Calu3 (cell line): ENCODE measurements around the gene ASTN2. TPM values are rescaled to one million over a fixed set of nuclear protein-coding genes. Genes with fewer than 3 reads are reported as not detected.

Experiments
- BruUV-seq: library from RNA; stranded (reverse); fragments of 400-500 nt; replicated peaks from 2 replicates; lab custom pipeline; 2021; lab: Mats Ljungman, UMichigan
- CTCF ChIA-PET: fragments of 300-600 bp; sonication (Branson Sonifier 250); formaldehyde crosslinking; loops from one replicate; lab custom pipeline; 2022; ENCODE audit warnings: antibody characterized with exemption; lab: Charles Lee
- DNase-seq: peaks from one replicate; pipeline ENCODE4 v3.0.0; 2022
- H3K27ac Mint-ChIP-seq: one replicate; pipeline ENCODE4 v1.8.0; 2022; ENCODE audit warnings: mixed read lengths; ENCODE audit not compliant: unreplicated experiment
- H3K27me3 Mint-ChIP-seq: one replicate; pipeline ENCODE4 v1.8.0; 2022; ENCODE audit warnings: mixed read lengths; ENCODE audit not compliant: unreplicated experiment
- H3K36me3 Mint-ChIP-seq: one replicate; pipeline ENCODE4 v1.8.0; 2022; ENCODE audit warnings: mild to moderate bottlenecking, moderate library complexity, mixed read lengths; ENCODE audit not compliant: insufficient read depth, unreplicated experiment
- H3K4me1 Mint-ChIP-seq: one replicate; pipeline ENCODE4 v1.8.0; 2022; ENCODE audit warnings: mild to moderate bottlenecking, low read depth, mixed read lengths; ENCODE audit not compliant: unreplicated experiment
- H3K4me3 Mint-ChIP-seq: one replicate; pipeline ENCODE4 v1.8.0; 2022; ENCODE audit warnings: mild to moderate bottlenecking, low read depth, moderate library complexity, mixed read lengths; ENCODE audit not compliant: unreplicated experiment
- H3K9me3 Mint-ChIP-seq: one replicate; pipeline ENCODE4 v1.8.0; 2022; ENCODE audit warnings: low read depth, mixed read lengths; ENCODE audit not compliant: unreplicated experiment
- CTCF ChIP-seq: fragments of 200-600 bp; IDR thresholded peaks from one replicate; pipeline ENCODE4 v1.8.0; 2022; ENCODE audit warnings: antibody characterized with exemption; ENCODE audit not compliant: unreplicated experiment
- intact Hi-C: fragments of 100-400 bp; cut with micrococcal nuclease; formaldehyde crosslinking; loops from one replicate; pipeline ENCODE4 v1.10.0; 2022; ENCODE audit not compliant: unreplicated experiment
- total RNA-seq: library from RNA; stranded (reverse); gene quantifications from 2 replicates; pipeline ENCODE4 v1.2.3, GENCODE V29; 2022

Gene ASTN2
- total RNA-seq, 1 experiment from 2014 or later = 1.7 TPM

- no TSS peak for BruUV-seq
- CTCF ChIA-PET = no interaction called here
- peaks cover 50% of the 10 kb centered on the region for H3K27me3 Mint-ChIP-seq
- intact Hi-C loops = no loop called here
- no peaks in the 10 kb centered on the region for H3K4me1 Mint-ChIP-seq
- H3K36me3 Mint-ChIP-seq = no peaks in the 10 kb centered on the region
- H3K27ac Mint-ChIP-seq = no peak overlapping the region
- DNase-seq = no peak
- TF ChIP-seq CTCF = no peak
- no peak overlapping the region for H3K4me3 Mint-ChIP-seq
- H3K9me3 Mint-ChIP-seq = no peaks in the 10 kb centered on the region
These were observed 506.9 kb downstream of the ASTN2 start for GRCh38 chr9:116907989-116908388.

GRCh38 chr9:116905171-116905588 is 509.7 kb downstream of the ASTN2 start:
- BruUV-seq = no TSS peak
- no peak for DNase-seq
- Mint-ChIP-seq H3K9me3 (peaks cover under 1% of the 10 kb centered on the region), H3K27ac (no peak overlapping the region), H3K4me1 (no peaks in the 10 kb centered on the region), H3K4me3 (no peak overlapping the region), H3K27me3 (peaks cover 49% of the 10 kb centered on the region), H3K36me3 (no peaks in the 10 kb centered on the region)
- intact Hi-C loops = no loop called here
- TF ChIP-seq CTCF = no peak
- CTCF ChIA-PET = no interaction called here

GRCh38 chr9:116904165-116904564 is 510.7 kb downstream of the ASTN2 start:
- H3K27ac Mint-ChIP-seq = no peak overlapping the region
- no peaks in the 10 kb centered on the region for H3K36me3 Mint-ChIP-seq
- BruUV-seq = no TSS peak
- H3K9me3 Mint-ChIP-seq = peaks cover 5% of the 10 kb centered on the region
- intact Hi-C loops = no loop called here
- H3K27me3 Mint-ChIP-seq = peaks cover 39% of the 10 kb centered on the region
- no peaks in the 10 kb centered on the region for H3K4me1 Mint-ChIP-seq
- no peak overlapping the region for H3K4me3 Mint-ChIP-seq
- TF ChIP-seq CTCF = no peak
- CTCF ChIA-PET = no interaction called here
- DNase-seq = no peak

GRCh38 chr9:116901260-116901659 is 513.6 kb downstream of the ASTN2 start:
- H3K4me1 Mint-ChIP-seq = no peaks in the 10 kb centered on the region
- intact Hi-C loops = no loop called here
- H3K36me3 Mint-ChIP-seq = no peaks in the 10 kb centered on the region
- BruUV-seq = no TSS peak
- no peak overlapping the region for H3K4me3 Mint-ChIP-seq
- H3K27me3 Mint-ChIP-seq = peaks cover 10% of the 10 kb centered on the region
- H3K27ac Mint-ChIP-seq = no peak overlapping the region
- TF ChIP-seq CTCF = no peak
- CTCF ChIA-PET = no interaction called here
- H3K9me3 Mint-ChIP-seq = peaks cover 7% of the 10 kb centered on the region
- DNase-seq = no peak
